Measurements from ENCODE around the gene PRRC2C.
"Not testable (repeated sequence)": the region's sequence is repeated elsewhere in the genome, so short reads cannot be mapped to it uniquely, and the experiment has no call there.

The PRRC2C gene

GRCh38 chr1:171590022-171590421 lies 104.7 kb downstream of the PRRC2C start:
- DNase-seq, result no peak

DNA sequence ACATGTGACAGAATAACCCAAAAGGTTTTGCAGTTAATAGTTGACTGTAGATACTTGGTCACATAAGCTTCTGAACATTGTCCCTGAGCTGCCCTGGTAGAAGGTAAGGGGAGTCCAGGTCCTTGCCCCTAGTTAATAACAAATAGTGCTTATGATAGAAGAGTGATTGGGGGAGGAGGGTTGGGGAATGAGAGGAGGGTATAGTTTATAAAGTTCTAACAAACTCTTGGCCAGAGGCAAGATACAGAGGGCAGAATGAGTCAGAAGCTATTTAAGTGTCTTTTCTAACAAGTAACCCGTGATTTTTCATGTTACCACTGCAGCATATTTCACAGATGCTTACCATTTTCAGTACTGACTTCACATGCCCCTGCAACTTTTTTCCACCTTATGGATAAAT lies 110.0 kb downstream of the PRRC2C start:
- DNase-seq, result no peak

DNA sequence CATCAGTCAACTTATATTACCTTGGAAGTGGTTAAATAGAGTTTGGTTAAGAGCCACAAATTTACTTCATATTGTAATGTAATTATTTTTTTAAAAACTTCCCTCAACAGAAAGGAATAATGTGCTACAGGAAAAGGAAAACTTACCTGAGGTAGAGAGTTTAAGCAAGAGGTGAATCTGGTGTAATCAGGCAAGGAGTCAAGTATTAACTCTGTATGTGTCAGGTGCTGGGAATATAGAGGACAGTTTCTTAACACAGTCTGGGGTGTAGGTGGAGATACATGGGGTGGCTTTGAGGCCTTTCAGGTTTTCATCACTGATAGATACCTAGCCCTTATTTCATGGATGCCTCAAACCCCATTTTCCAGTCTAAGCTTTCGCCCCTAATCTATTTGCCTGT lies 110.8 kb downstream of the PRRC2C start:
- DNase-seq, result no peak

DNA sequence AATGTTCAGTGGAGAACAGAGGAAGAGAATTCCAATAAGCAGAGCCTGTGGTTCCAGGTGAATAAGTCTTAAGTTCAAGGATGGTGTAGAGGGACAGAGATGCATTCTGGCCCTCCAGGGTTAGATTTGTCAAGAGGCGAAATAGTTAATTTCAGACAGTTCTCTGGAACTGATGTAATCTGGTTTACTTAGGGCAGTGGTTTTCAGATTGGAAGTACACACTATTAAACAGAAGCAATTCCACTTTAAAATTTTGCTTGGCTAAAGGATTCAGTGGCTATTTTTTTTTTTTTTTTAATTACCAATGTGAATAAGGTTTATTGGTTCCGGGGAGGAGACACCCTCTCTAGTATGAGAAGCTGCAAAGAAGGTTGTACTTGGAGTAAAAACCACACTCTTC lies 111.4 kb downstream of the PRRC2C start:
- no peak for DNase-seq

- DNase-seq, result no peak
These were observed 111.9 kb downstream of the PRRC2C start for GRCh38 chr1:171597203-171597602.

GRCh38 chr1:171600310-171600709 lies 115.0 kb downstream of the PRRC2C start:
- DNase-seq, result not testable (repeated sequence)

DNA sequence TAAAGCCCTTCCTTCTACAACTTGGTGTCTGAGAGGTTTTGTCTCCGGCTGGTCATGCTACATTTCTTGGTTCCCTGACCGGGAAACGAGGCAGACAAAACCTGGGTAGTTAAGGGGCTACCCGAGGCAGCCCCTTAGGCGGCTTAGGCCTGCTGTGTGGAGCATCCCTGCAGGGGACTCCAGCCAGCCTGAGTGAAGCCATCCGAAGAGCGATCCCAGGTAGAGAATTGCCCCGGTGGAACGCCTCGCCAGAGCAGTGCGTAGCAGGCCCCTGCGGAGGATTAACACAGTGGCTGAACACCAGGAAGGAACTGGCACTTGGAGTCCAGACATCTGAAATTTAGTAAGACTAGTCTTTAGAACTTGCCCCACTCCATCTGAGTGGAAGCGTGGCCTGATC lies 115.5 kb downstream of the PRRC2C start:
- DNase-seq, result no peak

GRCh38 chr1:171603042-171603441 lies 117.7 kb downstream of the PRRC2C start:
- DNase-seq, result not testable (repeated sequence)

GRCh38 chr1:171606402-171606941 lies 121.1 kb downstream of the PRRC2C start:
- DNase-seq, result no peak

- peak; percentile 33 for DNase-seq
These were observed 125.1 kb downstream of the PRRC2C start for GRCh38 chr1:171610385-171610784.

DNA sequence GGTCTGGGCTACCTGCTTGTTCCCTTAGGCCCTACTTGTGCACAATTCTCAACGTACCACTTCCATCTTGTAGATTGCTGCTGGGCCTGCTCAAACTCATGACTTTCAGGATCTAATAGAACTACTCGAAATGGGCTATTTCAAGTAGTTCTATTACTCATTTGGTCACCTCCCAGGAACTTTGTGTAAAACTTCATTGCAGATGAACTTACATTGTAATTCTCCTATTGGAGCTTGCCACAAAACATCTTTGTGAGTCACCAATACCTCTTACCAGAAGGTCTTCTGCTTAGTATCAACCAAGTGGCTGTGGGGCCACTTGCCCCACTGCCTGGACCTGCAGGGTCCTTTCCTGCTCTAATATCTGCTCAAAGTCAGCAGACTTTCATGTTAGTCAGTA lies 126.0 kb downstream of the PRRC2C start:
- DNase-seq, result no peak

DNA sequence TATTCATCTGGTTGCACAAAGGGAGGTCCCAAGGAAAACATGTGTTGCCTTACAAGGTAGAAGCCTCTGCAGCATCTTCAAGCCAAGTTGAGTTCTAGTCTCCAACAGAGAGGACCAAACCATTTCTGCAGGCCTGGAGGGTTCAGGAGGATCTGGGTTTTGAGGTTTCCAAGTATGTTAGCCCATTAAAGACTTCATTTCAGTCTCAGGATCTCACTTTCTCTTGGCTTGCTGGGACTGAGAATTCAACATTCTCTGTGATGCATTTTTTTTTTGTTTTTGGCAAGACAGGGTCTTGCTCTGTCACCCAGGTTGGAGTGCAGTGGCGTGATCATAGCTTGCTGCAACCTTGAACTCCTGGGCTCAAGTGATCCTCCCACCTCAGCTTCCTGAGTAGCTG lies 128.0 kb downstream of the PRRC2C start:
- no peak for DNase-seq

GRCh38 chr1:171615122-171615906 lies 130.0 kb downstream of the PRRC2C start:
- DNase-seq, result not testable (repeated sequence)

DNA sequence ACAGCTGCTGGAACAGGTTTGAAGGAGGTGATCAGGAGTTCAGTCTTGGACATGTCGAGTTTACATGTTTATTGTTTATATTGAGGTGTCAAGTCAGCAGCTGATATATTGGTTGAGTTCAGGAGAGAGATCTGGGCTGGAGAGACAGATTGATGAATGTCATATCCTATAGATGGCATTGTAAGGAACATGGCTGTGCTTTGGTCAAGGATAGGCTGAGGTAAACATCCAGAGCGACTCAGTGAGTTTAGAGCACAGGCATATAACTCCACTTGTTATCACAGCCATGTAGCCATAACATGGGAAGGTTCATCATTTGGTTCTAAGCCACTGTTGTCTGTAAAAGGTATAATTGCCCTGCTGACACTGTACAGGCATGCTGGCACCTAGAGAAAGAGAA lies 131.3 kb downstream of the PRRC2C start:
- no peak for DNase-seq

- no peak for DNase-seq
These were observed 136.8 kb downstream of the PRRC2C start, which contains the start of gene MYOCOS for GRCh38 chr1:171622152-171622462. MYOCOS (plus strand) TSS chr1:171622243; CDS start chr1:171623884, 1,641 bp downstream.

DNA sequence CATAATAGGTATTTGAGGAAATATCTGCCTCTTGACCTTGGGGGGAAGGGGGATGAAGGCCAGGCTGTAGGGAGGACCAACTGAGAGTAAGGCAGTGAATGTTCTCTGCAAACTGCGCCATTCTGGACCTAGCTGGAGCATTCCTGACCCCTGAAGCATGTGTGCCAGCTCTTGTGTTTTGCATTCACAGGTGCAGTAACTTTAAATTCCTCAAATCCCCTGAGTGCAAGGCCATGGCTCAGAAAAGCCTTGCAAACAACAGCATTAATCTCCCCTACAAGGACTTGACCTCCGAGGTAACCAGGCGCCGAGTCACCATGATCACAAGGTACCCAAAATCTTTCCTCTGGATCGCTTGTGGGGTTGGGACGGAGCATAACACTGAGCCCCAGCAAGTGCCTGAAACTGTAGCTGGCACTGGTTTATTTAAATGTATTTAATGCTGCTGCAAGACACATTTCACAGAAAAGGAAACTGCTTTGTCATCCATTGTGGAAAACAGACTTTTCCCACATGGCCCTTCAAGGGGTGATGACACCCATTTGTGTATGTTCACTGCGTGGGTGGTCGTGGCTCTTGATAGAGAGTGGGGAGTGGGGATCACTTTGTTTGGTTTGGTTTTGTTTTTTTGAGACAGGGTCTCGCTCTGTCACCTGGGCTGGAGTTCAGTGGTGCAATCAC lies 138.5 kb downstream of the PRRC2C start:
- no peak for DNase-seq

- DNase-seq, result no peak
These were observed 139.9 kb downstream of the PRRC2C start for GRCh38 chr1:171625225-171625624.

- no peak for DNase-seq
These were observed 141.7 kb downstream of the PRRC2C start for GRCh38 chr1:171627020-171627419.

DNA sequence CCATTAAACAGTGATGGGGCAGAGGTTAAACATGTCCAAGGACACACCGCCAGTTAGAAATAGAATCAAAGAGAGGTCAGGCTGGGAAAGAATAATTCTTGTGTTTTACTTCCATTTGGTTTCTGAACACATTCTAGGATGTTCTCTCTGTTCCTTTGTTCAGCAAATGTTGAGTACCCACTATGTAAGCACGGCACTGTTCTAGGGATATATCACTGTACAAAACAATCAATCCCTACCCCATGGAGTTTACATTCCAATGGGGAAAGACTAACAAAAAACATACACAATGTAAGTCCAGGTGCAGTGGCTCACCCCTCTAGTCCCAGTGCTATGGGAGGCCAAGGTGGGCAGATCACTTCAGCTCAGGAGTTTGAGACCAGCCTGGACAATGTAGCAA lies 142.9 kb downstream of the PRRC2C start:
- no peak for DNase-seq

DNA sequence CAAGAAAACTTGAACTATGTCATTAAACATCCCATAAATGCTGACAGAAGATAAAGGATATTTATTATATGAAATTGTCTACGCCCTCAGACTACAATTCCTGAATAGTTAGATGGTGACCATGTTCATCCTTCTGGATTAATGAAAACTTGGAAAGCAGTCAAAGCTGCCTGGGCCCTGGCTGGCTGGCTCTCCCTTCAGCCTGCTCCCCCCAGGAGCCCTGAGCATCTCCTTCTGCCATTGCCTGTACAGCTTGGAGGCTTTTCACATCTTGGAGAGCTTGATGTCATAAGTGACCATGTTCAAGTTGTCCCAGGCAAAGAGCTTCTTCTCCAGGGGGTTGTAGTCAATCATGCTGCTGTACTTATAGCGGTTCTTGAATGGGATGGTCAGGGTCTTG lies 150.3 kb downstream of the PRRC2C start:
- DNase-seq, result no peak

- no peak for DNase-seq
These were observed 150.8 kb downstream of the PRRC2C start for GRCh38 chr1:171636141-171636540.

DNA sequence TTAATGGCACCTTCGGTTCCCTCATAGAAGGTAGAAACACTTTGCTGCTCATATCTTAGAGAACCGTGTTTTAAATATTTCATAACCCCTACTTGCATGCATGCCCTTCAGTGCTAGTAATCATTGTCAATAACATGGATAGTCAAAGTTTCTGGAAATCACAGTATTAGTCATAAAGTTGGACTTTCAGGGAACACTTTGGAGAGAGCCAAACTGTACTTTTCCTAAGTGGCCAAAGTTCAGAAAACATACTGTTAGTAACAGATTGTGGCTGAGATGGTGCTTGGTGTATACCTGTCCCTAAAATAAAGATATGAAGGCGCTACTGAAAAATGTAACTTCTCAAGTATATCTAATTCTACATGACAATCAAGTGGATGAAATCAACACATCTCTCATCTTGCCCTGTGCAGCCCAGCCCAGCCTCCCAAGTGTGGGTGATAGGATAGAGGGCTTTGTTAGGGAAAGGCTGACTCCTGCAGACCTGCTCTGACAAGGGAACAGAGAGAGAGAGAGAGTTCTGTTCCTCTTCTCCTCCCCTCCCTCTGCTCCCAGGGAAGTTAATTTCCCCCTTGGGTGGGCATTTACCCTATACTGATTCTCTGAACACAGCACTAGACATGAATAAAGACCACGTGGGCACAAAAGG lies 152.7 kb downstream of the PRRC2C start:
- DNase-seq, result no peak

DNA sequence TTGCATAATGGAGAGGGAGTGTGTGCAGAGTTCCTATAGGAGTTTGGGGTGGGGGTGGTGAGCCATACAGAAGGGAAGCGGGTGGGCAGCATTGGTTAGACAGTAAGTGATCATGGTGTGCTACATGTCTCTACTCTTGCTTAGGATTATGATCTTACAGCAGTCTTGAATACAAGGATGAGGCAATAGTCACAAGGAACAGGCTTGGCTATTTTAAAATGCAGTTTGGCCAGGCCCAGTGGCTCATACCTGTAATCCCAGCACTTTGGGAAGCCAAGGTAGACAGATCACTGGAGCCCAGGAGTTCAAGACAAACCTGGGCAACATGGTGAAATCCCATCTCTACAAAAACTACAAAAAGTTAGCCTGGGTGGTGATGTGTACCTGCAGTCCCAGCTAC lies 154.9 kb downstream of the PRRC2C start:
- no peak for DNase-seq

Data from NCI-H187 treated with DMSO at 0.1 percent for 48 hours (cell line).